Stimulated activated CD8-positive, alpha-beta memory T cell treated with anti-CD3 and anti-CD28 coated beads, Interleukin-12 subunit alpha, Interleukin-12 subunit beta, amount 100 ng/mL, for 4 hours (primary cell): Measurements from ENCODE around the gene TPD52L2.
"Not testable (repeated sequence)": the region's sequence is repeated elsewhere in the genome, so short reads cannot be mapped to it uniquely, and the experiment has no call there.

ENCODE experiments used
- DNase-seq: peaks from one replicate; pipeline ENCODE4 v3.0.0-alpha.2; 2020; ENCODE audit warnings: low read depth

The TPD52L2 gene

GRCh38 chr20:63835021-63835858 is 29.8 kb upstream of the TPD52L2 start:
- DNase-seq = no peak

- DNase-seq = no peak
Observed at GRCh38 chr20:63836458-63837344, 28.4 kb upstream of the TPD52L2 start.

- DNase-seq = no peak
Observed at GRCh38 chr20:63837479-63837878, 27.6 kb upstream of the TPD52L2 start.

- DNase-seq = no peak
Observed at GRCh38 chr20:63839620-63840019, 25.4 kb upstream of the TPD52L2 start.

GRCh38 chr20:63840405-63840828 is 24.7 kb upstream of the TPD52L2 start:
- DNase-seq = no peak

- DNase-seq = no peak
Observed at GRCh38 chr20:63842258-63842657, 22.8 kb upstream of the TPD52L2 start.

DNA sequence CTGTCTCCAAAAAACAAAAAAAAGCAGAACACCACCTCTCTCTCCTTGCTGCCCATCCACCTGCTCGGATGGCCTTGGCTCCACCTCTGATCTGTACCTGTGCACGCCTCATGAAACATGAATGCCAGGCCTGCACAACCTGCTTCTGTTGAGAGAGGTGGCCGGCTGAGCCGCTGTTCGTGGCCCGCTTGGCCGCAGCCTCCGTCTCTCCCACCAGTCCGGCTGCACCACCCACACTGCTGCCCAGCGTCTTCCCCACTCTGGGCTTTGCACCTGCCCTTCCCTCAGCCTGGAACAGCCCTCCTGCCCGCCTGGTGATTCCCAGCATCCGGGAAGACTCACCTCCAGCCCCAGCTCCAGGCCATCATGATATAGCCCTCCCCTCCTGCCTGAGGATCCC is 21.8 kb upstream of the TPD52L2 start:
- DNase-seq = no peak

- no peak for DNase-seq
Observed at GRCh38 chr20:63843778-63844177, 21.3 kb upstream of the TPD52L2 start.

- no peak for DNase-seq
Observed at GRCh38 chr20:63844511-63844991, 20.5 kb upstream of the TPD52L2 start.

- no peak for DNase-seq
Observed at GRCh38 chr20:63846128-63846771, 18.8 kb upstream of the TPD52L2 start.

- DNase-seq = no peak
Observed at GRCh38 chr20:63846888-63847236, 18.2 kb upstream of the TPD52L2 start.

DNA sequence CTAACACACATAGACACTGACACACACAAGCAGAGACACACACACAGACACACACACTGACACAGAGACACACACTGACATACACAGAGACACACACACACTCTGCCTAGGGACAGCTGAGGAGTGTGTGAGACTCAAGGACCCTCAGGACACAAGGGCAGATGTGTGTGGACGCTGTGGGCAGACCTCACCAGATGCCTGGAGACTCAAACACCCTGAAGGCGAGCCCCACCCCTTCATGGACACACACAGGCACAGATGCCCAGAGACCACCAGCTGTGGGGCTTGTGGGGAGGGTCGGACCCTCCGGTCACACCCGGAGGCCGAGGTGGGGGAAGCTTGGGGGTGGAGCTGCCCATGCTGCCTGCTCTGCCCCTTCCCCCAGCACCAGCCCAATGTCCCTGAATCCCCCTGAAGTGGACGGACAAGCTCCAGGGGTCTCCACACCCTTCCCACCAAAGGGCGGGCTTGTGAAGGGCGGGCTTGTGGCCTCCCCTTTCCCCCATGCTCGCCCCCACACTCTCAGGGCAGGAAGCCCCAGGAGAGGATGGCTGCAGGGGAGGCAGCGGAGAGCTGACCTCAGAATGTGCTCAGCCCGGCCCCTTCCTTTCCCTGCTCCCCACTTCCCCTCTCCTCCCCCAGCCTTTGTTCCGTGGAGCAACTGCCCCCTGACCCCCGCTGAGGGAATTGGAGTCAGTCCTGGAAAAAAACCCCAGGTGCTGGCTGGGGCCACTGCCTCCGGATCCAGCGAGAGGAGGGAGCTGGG is 17.6 kb upstream of the TPD52L2 start:
- no peak for DNase-seq

GRCh38 chr20:63848003-63848911 is 16.8 kb upstream of the TPD52L2 start:
- DNase-seq = no peak

- no peak for DNase-seq
Observed at GRCh38 chr20:63850689-63851547, 14.2 kb upstream of the TPD52L2 start.

GRCh38 chr20:63851548-63851943 is 13.5 kb upstream of the TPD52L2 start:
- not testable (repeated sequence) for DNase-seq

DNA sequence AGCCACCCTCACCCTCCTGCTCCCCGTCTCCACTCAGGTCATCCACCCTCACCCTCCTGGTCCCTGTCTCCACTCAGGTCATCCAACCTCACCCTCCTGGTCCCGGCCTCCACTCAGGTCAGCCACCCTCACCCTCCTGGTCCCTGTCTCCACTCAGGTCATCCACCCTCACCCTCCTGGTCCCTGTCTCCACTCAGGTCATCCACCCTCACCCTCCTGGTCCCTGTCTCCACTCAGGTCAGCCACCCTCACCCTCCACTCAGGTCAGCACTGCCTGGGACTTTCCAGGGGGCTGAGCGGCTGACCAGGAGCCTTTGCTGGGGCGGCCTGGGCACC is 11.4 kb upstream of the TPD52L2 start:
- not testable (repeated sequence) for DNase-seq

- no peak for DNase-seq
Observed at GRCh38 chr20:63854069-63854765, 10.9 kb upstream of the TPD52L2 start.

GRCh38 chr20:63854766-63855362 is 10.2 kb upstream of the TPD52L2 start:
- DNase-seq = no peak
